NCI-H1694 (cell line): ENCODE measurements around the gene A4GNT.

ENCODE experiments used
- DNase-seq: peaks from one replicate; lab custom pipeline; 2025; lab: John Stamatoyannopoulos, UW

Gene A4GNT

DNA sequence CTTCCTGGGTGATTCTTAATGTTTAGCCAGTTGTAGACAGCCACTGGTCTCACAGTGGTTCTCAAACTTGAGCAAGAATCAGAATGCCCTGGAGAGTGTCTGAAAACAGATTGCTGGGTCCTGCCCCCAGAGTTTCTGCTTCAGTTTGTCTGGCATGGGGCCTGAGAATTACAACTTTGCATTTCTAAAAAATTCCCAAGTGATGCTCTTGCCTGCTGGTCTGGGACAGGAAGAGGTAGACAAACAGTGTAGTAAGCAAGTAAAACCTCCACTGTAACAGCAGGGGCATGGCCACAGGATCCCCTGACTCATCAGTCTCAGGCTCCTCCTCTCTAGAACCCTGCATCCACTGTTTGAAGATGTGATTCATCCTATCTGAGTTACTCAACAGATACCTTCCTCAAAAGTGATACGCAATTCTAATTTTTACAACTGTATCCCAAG is 53.3 kb downstream of the A4GNT start:
- DNase-seq = no peak

GRCh38 chr3:138078096-138078495 is 54.1 kb downstream of the A4GNT start:
- no peak for DNase-seq
